ENCODE data around the gene POP4.

GRCh38 chr19:29644210-29644609 is 38.1 kb downstream of the POP4 start:
- TF ChIP-seq, protein P1, sequence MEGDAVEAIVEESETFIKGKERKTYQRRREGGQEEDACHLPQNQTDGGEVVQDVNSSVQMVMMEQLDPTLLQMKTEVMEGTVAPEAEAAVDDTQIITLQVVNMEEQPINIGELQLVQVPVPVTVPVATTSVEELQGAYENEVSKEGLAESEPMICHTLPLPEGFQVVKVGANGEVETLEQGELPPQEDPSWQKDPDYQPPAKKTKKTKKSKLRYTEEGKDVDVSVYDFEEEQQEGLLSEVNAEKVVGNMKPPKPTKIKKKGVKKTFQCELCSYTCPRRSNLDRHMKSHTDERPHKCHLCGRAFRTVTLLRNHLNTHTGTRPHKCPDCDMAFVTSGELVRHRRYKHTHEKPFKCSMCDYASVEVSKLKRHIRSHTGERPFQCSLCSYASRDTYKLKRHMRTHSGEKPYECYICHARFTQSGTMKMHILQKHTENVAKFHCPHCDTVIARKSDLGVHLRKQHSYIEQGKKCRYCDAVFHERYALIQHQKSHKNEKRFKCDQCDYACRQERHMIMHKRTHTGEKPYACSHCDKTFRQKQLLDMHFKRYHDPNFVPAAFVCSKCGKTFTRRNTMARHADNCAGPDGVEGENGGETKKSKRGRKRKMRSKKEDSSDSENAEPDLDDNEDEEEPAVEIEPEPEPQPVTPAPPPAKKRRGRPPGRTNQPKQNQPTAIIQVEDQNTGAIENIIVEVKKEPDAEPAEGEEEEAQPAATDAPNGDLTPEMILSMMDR (IDR thresholded peaks at IDR 0.05) = no peak
- TF ChIP-seq POLR2A (IDR thresholded peaks at IDR 0.05) = no peak
